Ishikawa (cell line): ENCODE results near the gene SCYGR7.

ENCODE experiments used
- EP300 ChIP-seq: IDR thresholded peaks from 2 replicates; pipeline ENCODE4 v1.6.1; 2012; ENCODE audit warnings: borderline replicate concordance
- FOXM1 ChIP-seq: IDR thresholded peaks from 2 replicates; pipeline ENCODE4 v1.6.1; 2012; ENCODE audit warnings: low read depth, borderline replicate concordance
- NFIC ChIP-seq: IDR thresholded peaks from 2 replicates; pipeline ENCODE4 v1.6.1; 2012
- RAD21 ChIP-seq: IDR thresholded peaks from 2 replicates; pipeline ENCODE4 v1.6.1; 2012; ENCODE audit warnings: low read depth
- TAF1 ChIP-seq: IDR thresholded peaks from 2 replicates; pipeline ENCODE4 v1.6.1; 2012; ENCODE audit warnings: low read depth, mild to moderate bottlenecking
- YY1 ChIP-seq: IDR thresholded peaks from 2 replicates; pipeline ENCODE4 v1.6.1; 2012; ENCODE audit warnings: low read depth
- ZBTB7A ChIP-seq: IDR thresholded peaks from 2 replicates; pipeline ENCODE4 v1.6.1; 2012; ENCODE audit warnings: low read depth
- TF ChIP-seq, protein P1 (sequence below): IDR thresholded peaks from 2 replicates; pipeline ENCODE4 v1.6.1; 2012
- TF ChIP-seq, protein P2 (sequence below): IDR thresholded peaks from 2 replicates; pipeline ENCODE4 v1.6.1; 2012; ENCODE audit warnings: low read depth, mild to moderate bottlenecking

DNA sequence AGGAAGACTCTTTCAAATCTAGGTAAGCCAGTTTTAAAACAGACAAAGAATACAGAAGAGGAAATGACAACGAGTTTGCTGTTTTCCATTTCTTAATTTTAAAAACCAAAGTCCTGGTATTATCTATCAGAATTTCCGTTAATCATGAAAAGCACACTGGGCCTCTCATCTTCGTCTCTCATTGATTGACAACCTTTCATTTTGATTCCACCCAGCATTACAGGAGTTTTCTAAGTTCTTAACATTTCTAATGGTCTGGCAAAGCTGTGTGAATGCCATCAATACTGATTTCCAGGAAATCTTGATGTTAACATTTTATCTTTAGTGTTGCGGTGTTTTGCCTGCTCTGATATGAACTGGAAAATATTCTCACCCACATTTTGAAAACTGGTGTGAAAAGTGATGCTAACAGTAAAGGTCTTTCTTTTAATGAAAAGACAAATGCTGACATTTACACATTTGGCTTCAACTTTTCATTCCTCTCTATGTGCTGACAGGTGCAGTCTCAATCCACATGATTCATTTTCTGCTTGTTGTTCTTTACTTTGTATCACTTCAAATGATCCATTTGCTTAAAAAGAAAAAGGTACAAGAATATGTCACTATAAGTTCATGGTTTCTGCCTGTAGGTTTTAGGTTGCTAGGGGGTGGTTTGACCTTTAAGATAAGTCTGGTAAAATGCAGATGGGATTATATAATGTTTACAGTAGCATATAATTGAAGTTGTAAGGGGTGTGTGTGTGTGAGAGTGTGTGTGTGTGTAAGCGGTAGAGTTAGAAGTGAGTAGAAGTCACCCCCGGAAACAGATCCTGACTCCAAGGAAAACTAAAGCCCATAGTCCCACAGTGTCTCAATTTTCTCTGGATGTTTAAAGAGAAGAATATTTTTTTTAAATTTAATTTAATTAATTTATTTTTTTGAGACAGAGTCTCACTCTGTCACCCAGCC, 47.0 kb downstream of the SCYGR7 start:
- no peak for TF ChIP-seq YY1
- TF ChIP-seq, protein P1, sequence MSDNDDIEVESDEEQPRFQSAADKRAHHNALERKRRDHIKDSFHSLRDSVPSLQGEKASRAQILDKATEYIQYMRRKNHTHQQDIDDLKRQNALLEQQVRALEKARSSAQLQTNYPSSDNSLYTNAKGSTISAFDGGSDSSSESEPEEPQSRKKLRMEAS, result no peak
- TF ChIP-seq, protein P2, sequence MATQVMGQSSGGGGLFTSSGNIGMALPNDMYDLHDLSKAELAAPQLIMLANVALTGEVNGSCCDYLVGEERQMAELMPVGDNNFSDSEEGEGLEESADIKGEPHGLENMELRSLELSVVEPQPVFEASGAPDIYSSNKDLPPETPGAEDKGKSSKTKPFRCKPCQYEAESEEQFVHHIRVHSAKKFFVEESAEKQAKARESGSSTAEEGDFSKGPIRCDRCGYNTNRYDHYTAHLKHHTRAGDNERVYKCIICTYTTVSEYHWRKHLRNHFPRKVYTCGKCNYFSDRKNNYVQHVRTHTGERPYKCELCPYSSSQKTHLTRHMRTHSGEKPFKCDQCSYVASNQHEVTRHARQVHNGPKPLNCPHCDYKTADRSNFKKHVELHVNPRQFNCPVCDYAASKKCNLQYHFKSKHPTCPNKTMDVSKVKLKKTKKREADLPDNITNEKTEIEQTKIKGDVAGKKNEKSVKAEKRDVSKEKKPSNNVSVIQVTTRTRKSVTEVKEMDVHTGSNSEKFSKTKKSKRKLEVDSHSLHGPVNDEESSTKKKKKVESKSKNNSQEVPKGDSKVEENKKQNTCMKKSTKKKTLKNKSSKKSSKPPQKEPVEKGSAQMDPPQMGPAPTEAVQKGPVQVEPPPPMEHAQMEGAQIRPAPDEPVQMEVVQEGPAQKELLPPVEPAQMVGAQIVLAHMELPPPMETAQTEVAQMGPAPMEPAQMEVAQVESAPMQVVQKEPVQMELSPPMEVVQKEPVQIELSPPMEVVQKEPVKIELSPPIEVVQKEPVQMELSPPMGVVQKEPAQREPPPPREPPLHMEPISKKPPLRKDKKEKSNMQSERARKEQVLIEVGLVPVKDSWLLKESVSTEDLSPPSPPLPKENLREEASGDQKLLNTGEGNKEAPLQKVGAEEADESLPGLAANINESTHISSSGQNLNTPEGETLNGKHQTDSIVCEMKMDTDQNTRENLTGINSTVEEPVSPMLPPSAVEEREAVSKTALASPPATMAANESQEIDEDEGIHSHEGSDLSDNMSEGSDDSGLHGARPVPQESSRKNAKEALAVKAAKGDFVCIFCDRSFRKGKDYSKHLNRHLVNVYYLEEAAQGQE, result no peak
- no peak for TF ChIP-seq NFIC
- no peak for TF ChIP-seq ZBTB7A
- TF ChIP-seq TAF1, result no peak
- TF ChIP-seq FOXM1, result no peak
- TF ChIP-seq EP300, result no peak
- TF ChIP-seq RAD21, result no peak
